Inferior parietal cortex (tissue), 1 donor: Measurements from ENCODE around the gene FKRP.

Experiments
- DNase-seq: peaks from one replicate; pipeline ENCODE4 v3.0.0-alpha.2; 2016; ENCODE audit errors: extremely low spot score

FKRP gene

DNA sequence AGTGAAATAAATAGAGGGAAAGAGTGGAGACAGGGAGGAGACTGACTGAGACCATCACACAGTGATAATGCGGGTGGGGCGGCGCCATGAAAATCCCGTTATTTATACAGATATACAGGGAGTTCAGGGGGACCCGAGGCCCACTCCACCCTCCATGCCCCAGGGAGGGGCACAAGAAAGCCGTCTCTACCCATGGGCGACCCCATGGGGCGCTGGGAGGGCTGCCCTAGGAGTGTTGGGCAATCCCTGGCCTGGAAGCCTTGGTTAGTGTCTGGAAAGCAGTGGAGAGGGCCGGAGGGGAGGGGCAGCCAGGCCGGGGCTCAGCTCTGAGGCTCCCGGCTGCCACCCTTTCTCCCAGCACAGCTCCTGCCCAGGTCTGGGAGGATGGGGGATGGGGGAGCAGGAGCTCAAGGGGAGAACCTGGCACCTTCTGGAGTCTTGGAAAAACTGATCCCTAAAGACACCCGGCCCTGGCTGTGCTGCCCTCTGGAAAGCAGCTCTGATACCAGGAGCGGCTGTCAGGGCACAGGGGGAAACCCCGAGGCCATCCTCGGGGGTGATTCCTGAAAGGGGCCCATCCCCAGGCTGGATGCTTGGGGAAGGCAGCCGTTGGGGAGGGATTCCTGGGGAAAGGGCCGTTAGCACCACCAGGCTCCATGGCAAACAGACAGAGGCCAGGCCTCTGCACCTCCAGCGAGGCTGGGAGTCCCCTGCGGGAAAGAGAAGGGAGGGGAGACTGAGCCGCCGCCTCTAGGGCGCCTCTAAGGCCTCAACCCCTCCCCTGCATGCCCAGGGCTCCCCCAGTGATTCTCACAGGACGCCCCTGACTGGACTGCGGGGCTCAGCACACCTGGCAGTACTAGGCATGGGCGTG, 26.0 kb upstream of the FKRP start:
- DNase-seq, result no peak

DNA sequence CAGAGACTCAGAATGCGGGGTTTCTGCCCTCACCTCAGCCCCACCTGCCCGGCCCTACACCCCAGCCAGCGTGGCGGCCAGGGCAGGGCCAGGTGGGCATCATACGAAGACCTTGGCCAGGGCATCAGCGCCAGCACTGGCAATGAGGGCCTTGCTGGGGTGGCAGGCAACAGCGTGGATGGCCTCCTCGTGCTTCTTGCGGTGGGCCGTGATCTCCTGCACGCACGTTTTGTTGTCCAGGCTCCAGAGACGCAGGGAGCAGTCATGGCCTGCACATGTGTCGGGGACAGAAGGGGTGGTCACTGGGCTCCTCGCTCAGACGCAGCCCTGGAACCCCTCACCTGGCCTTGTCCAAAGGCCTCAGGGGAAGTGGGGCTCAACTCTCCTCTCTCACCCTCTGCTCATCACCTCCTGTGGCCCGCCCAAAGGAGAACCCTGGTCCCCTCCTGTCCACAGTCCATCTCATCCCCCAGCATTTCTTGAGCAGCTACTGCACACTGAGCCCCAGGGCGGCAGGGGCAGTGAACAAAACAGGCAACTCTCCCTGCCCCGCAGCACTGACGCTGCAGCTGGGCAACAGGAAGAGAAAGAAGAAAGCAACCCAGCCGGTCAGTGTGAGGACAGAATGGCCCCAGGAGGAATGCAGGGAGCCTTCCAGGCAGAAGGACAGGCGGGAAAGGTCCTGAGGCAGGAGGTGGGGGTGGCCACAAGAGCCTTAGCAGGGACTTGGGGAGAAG, 25.2 kb upstream of the FKRP start:
- DNase-seq, result no peak

GRCh38 chr19:46721269-46722003, 24.4 kb upstream of the FKRP start:
- DNase-seq, result no peak

- DNase-seq, result no peak
Observed at GRCh38 chr19:46722004-46722380, 23.9 kb upstream of the FKRP start.

- no peak for DNase-seq
Observed at GRCh38 chr19:46722421-46723022, 23.3 kb upstream of the FKRP start.

DNA sequence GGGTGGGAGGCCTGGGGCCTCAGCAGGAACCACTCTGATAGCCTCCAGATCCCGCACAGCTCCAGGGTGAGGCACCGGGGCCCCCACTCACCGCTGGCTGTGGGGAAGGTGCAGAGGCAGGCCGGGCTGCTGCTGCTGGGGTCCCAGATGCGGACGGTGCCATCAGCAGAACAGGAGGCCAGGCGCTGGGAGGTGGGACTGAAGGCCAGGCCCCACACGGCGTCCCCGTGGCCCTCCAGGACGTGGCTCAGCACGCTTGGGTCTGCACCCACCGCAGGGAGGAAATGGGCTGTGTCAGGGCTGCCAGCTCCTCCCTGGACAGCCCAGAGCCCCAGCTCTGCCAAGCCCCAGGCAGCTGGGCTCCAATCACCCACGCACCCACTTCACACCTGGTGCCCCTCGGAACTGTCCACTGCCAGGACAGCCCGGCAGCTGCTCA, 22.8 kb upstream of the FKRP start:
- no peak for DNase-seq

DNA sequence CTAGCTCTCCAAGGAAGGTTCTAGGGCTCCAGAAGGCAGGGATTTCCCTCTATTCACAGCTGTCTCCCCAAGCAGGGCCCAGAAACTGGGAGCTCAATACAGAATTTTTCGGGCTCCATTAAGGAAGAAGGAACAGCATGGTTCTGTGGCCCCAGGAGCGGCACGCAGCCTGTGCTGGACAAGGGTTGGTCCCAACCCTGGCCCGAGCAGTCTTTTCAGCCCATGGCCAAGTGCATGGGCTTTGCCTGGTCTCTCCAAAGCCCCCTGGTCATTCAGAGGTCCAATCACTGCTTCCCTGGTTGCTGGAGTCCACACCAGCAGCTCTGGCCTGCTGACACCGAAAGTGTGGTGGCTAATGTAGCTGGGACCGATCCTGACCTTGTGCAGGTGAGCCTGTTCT, 22.4 kb upstream of the FKRP start:
- DNase-seq, result no peak

DNA sequence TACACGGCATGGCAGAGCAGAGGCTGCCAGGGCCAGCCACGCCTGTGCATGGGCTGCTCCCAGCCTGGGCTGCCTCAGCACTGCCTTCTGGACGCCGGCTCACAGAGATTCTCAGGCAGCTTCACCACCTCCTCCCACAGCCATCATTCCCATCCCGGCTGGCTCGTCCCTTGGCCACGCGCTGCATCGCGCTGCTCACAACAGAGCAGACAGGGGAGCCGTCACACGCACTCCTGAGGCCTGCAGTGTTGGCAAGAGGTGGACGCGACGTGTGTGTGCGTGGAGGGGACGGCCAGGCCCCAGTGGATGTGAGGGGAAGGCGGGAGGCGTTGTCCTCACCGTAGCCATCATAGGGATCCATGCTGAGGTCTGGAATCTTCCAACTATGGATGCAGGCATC, 21.4 kb upstream of the FKRP start:
- DNase-seq, result no peak

DNA sequence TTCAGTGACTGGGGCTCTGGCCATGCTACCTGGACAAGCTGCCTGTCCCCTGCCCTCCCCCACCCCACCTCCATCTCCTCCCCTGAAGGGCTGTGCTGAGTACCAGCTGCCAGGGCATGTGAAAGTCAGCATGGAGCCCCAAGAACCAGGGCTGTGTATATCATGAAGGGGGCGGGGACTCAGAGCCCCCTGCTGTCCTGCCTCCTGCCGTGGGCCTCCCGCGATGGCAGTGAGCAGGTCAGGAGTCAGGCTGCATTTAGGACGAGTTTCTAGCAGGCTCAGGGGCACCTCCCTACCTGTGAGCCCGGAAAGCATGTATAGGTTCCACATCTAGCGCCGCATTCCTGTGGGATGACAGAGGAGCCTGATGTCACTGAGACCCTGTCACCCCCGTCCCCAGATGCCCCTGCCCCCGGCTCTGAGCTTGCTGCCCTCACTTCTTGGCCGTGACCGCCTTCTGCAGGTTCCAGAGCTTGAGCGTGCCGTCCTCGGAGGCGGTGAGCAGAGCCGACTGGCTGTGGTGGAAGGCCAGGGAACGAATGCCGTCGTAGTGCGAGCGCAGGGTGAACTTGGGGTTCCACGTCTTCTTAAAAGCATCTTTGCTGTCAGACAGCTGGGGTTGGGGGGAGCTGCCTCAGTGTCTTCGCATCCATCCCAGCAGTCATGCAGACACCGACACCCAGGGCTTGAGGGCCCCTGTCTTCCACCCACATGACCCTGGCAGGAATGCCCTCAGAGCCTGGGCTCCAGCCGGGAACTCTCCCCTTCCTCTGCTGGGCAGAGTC, 20.6 kb upstream of the FKRP start:
- DNase-seq, result no peak

DNA sequence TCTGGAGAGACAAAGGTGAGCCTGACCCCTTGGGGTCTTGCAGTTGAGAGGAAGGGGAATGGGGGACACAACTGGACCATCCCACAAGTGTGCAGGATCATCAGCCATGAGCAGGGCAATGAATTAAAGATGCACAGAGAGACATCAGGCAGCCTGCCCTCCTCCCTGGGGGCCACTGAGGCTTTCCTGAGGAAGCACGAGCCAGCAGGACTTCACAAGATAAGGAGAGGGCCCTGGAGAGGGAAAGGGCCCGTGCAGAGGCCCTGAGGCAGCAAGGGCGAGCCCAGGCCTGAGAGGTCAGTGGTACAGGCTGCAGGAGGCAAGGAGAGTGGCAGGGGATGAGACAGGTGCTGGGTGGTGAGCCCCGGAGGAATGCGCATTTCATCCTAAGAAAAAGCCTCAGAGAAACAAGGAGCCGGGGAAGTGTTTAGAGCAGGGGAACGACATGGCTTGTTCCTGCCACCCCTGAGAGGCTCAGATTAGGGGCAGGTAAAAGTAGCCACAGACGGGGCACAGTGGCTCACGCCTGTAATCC, 19.9 kb upstream of the FKRP start:
- DNase-seq, result no peak

GRCh38 chr19:46726551-46726950, 19.3 kb upstream of the FKRP start:
- no peak for DNase-seq

DNA sequence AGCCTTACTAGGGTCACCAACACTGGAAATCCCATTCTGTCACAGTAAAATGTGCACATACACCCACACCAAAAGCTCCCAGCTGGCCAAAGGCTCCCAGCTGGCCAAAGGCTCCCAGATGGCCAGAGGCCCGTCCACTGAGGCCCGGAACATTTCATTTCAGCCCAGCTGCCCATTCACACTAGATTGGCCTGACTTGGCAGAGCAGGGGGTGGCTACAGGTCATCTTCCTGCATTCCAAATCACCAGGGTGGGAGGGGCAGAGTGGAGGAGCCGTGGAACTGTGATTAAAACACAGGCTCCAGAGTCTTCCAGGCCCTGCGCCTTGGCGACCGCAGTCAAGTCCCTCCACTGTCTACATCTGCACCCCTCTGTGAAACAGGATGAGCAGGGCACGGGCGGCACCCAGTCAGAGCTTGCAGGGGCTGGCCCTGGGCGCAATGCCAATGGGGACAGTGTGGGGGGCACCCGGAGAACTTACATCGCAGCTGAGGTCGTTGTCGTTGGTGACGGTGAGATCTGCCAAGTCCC, 18.8 kb upstream of the FKRP start:
- no peak for DNase-seq

DNA sequence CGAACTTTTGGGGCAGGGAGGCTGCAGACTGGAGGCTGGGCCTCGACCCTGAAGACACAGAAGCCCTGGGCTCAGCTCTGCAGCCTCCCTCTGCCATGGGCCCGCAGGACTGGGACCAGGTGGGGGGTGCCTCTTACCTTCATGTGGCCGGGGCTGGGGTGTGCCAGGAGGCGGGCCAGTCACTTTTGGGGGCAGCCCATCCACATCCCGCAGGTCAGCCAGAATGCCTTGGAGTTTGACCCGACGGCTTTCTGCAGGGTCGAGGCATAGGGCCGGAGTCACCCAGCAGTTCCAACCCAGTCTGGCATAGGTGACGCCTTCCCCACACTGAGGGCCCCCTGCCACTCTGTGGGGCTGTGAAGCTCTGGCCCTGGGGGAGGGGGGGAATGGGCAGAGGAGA, 18.1 kb upstream of the FKRP start:
- DNase-seq, result no peak

DNA sequence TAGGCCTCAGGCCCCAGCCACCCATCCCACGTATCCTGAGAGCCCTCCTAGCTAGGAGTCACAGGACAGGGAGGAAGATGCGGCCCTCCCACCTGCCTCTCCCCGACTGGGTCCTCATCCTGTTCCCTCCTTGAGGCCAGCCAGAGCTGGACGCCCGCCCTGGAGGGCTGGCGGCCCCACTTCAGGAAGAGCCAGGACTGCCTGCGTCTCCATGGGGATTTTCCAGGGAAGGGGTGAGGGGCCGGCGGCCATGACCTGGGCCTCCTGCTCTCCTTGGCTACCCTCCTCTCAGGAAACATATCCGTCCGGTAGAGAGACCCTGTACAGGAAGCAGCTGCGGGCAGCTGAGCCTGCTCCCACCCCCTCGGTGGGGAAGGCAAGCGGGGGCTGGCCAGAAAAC, 17.6 kb upstream of the FKRP start:
- no peak for DNase-seq

DNA sequence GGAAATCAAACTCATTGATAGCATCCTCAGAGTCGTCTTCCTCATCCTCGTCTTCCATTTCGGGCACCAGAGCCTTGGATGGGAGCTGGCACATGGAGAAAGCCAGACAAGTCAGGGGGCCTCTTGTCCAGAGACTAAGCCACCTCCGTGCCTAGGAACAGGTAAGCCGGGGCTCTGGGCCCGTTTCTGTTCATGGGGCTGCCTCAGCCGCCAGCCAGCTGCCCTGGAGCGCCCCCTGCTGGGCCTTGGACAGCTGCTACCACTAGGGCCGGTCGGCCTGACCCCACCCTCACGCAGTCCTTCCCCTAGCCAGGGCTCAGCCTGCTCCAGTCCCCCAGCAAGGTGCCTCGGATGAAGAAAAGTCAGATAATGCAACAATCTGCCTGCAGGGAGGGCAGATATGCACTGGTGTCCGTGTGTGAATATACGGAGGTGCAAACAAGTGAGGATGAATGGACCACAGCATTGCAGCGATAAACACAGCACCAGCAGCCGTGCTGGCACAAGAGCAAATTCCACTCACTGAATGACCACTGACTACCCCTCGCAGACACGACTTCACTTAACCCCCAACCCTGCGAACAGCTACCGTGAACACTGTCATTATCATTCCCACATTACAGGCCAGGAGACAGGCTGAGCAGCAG, 17.0 kb upstream of the FKRP start:
- no peak for DNase-seq

GRCh38 chr19:46729696-46730095, 16.2 kb upstream of the FKRP start:
- DNase-seq, result no peak

- no peak for DNase-seq
Observed at GRCh38 chr19:46730187-46730586, 15.7 kb upstream of the FKRP start.

DNA sequence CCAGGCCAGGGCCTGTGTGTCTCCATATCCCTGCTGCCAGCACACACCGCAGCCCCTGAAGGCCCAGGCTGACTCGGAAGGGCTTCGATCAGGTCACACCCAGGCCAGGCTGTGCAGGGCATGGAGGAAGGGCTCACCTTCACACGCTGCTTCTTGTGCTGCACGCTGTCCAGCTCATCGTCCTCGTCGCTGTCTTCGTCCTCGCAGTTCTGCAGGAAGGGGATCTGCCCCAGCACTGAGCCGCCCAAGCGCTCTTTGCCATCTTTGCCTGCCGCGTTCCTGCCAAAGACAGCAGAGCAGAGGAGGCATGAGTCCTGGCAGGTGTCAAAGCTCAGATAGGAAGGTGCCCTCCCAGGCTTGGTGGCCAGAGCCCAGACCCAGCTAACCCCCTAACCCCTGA, 15.3 kb upstream of the FKRP start:
- no peak for DNase-seq

- no peak for DNase-seq
Observed at GRCh38 chr19:46731007-46731501, 14.8 kb upstream of the FKRP start.

GRCh38 chr19:46731584-46731983, 14.3 kb upstream of the FKRP start:
- DNase-seq, result no peak
